Mucosa of descending colon (tissue), 3 donors: ENCODE results near the gene ARHGEF6. TPM values are rescaled to one million over a fixed set of nuclear protein-coding genes. Genes with fewer than 3 reads are reported as not detected.

ENCODE experiments used
- ATAC-seq: fragments of 200-7000 bp; cut with Tn5 transposase; one replicate; pipeline ENCODE4 v1.9.1; 2020; ENCODE audit warnings: mild to moderate bottlenecking, moderate library complexity
- DNase-seq, 3 donors: peaks; one replicate each; pipeline ENCODE4 v3.0.0-alpha.2; 2020
- H3K36me3 ChIP-seq: fragments of 200-600 bp; one replicate; pipeline ENCODE4 v1.8.0; 2021; ENCODE audit warnings: low read depth, mild to moderate bottlenecking
- H3K4me1 ChIP-seq: fragments of 200-600 bp; one replicate; pipeline ENCODE4 v1.8.0; 2021; ENCODE audit warnings: low read depth, mild to moderate bottlenecking
- H3K4me3 ChIP-seq: fragments of 200-600 bp; one replicate; pipeline ENCODE4 v1.8.0; 2021; ENCODE audit warnings: mild to moderate bottlenecking
- H3K9me3 ChIP-seq: fragments of 200-600 bp; one replicate; pipeline ENCODE4 v1.8.0; 2021; ENCODE audit warnings: mild to moderate bottlenecking
- CTCF ChIP-seq: fragments of 200-600 bp; IDR thresholded peaks from one replicate; pipeline ENCODE4 v1.8.0; 2022; ENCODE audit warnings: antibody characterized with exemption, mild to moderate bottlenecking
- intact Hi-C, 2 donors: fragments of 100-400 bp; cut with DNase I in 1 of 2; cut with micrococcal nuclease in 1 of 2; formaldehyde crosslinking; loops; one replicate each; pipeline versions ENCODE4 v1.11.0 to v1.11.1; 2022; cut with DNase I, micrococcal nuclease
- total RNA-seq, 3 donors: library from RNA; stranded (reverse); fragmentation: NEBNext Ultra II Directional in 2 of 3; extraction: Animal tissue kit (Norgen Biotek cat#: 25700) in 2 of 3; gene quantifications; one replicate each; pipeline versions ENCODE4 v1.2.1 to v1.2.4, GENCODE V29; 2021 to 2023
- donor health status: DM: no; HTN: no; CAD: no; lungs with moderate emphysema.
- donor health status: DM: no; HTN: no; CAD: no.
- donor health status: DM: no; HTN: yes; CAD: no.

The ARHGEF6 gene
- total RNA-seq, 3 donors from 2014 or later, result 2.8 to 17.2 (median 6.6) TPM

- Histone ChIP-seq H3K9me3 (no peaks in the 10 kb centered on the region), H3K4me1 (no peaks in the 10 kb centered on the region), H3K36me3 (no peaks in the 10 kb centered on the region), H3K4me3 (no peak overlapping the region)
- intact Hi-C loops, result no loop called here
- no peak for TF ChIP-seq CTCF
- DNase-seq (no peak), ATAC-seq (no peak)
Observed at GRCh38 chrX:136684120-136684519, 96.6 kb downstream of the ARHGEF6 start.

GRCh38 chrX:136679531-136679930, 101.2 kb downstream of the ARHGEF6 start:
- no peak for ATAC-seq
- no peak overlapping the region for H3K4me3 ChIP-seq
- no peak for DNase-seq
- TF ChIP-seq CTCF, result no peak
- no peaks in the 10 kb centered on the region for H3K9me3 ChIP-seq
- intact Hi-C loops, result no loop called here
- H3K4me1 ChIP-seq, result no peaks in the 10 kb centered on the region
- H3K36me3 ChIP-seq, result no peaks in the 10 kb centered on the region

- ATAC-seq (peak; percentile 37), DNase-seq (no peak)
- Histone ChIP-seq H3K36me3 (no peaks in the 10 kb centered on the region), H3K4me1 (no peaks in the 10 kb centered on the region), H3K9me3 (no peaks in the 10 kb centered on the region), H3K4me3 (no peak overlapping the region)
- TF ChIP-seq CTCF, result no peak
- intact Hi-C loops, result no loop called here
Observed at GRCh38 chrX:136674270-136674985, 106.3 kb downstream of the ARHGEF6 start.

GRCh38 chrX:136671006-136671610, 109.6 kb downstream of the ARHGEF6 start:
- intact Hi-C loops, result no loop called here
- ATAC-seq, result no peak

GRCh38 chrX:136667446-136668168, 113.1 kb downstream of the ARHGEF6 start:
- DNase-seq, result no peak
- intact Hi-C loops, result no loop called here
- TF ChIP-seq CTCF, result no peak
- Histone ChIP-seq H3K9me3 (no peaks in the 10 kb centered on the region), H3K4me1 (no peaks in the 10 kb centered on the region), H3K36me3 (no peaks in the 10 kb centered on the region), H3K4me3 (no peak overlapping the region)
- ATAC-seq, result no peak

More at GRCh38 chrX:136671006-136671610, 109.6 kb downstream of the ARHGEF6 start:
- H3K4me3 ChIP-seq, result no peak overlapping the region
- DNase-seq, result no peak
- H3K9me3 ChIP-seq, result no peaks in the 10 kb centered on the region
- no peaks in the 10 kb centered on the region for H3K4me1 ChIP-seq
- no peak for TF ChIP-seq CTCF
- H3K36me3 ChIP-seq, result no peaks in the 10 kb centered on the region
